Central memory CD4-positive, alpha-beta T cell (primary cell): ENCODE data around the gene RAB6B.

ENCODE experiments used
- DNase-seq: peaks from one replicate; pipeline ENCODE4 v3.0.0; 2022

Gene RAB6B

DNA sequence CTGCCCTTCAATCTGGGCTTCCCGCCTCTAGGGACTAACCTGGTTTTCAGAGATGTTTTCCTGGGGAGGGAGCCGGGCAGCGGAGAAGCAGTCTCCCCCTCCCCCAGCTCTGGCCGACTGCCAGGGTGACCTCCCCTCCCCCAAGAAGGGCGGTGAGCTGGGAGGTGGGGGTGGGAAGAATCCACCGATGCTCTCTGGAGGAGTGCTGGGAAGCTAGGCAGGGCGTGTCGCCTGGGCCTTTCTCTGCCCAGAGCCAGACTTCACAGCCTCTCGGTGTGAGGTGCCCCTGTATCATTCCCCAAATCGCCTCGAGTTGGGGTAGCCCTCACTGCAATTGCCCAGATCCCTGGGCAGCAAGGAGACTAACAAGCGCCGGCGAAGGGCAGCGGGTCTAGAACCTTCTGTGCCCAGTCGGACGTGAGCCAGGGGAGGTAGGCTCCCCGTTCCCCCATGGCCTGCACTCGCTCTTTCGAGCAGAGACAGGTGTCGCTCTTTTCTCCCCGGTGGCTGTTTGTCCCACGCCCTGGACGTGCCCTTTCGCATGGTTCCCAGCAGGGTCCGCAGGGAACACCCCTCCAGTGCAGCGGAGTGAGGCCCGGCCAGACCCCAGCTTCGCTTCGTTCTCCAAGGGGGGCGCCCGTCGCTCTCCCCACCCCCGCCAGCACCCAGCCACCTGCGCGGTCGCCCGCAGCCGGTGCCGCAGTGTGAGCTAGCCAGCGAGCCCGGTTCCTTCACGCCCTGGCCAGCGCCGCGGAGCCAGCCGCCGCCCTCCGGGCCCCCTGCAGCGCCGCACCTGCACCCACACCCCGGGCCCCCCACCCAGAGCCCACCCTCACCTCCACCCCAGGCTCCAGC lies 1.1 kb downstream of the RAB6B start:
- DNase-seq, result no peak

DNA sequence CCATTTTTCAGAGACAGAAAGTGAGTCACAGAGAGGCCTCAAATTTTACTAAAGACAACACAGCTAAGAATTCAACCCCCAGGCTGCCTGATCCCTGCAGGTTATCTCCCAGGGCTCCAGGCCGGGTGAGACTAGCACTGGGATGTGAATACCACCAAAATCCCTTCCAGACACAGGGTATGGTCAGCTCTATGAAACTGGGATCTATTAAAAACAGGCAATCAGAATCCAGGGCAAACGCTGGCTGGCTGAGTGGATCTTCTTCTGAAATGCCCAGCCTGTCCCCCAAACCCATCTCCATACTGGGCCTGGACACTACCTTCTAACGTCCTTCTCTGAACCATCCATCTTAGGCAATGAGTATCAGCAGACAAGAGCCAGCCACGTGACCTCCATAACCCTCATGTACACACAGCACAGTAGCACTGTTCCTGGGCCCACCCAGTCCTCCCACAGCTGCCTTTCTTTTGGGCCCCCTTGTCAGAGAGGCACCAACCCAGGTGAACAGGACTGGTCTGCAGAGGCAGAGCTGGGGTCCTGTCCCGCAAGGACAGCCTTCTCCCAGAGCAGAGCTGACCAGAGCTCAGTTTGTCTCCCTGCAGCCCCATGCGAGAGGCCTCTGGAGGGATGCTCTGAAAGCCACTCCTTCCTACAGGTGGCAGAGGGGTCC lies 1.9 kb downstream of the RAB6B start:
- no peak for DNase-seq

DNA sequence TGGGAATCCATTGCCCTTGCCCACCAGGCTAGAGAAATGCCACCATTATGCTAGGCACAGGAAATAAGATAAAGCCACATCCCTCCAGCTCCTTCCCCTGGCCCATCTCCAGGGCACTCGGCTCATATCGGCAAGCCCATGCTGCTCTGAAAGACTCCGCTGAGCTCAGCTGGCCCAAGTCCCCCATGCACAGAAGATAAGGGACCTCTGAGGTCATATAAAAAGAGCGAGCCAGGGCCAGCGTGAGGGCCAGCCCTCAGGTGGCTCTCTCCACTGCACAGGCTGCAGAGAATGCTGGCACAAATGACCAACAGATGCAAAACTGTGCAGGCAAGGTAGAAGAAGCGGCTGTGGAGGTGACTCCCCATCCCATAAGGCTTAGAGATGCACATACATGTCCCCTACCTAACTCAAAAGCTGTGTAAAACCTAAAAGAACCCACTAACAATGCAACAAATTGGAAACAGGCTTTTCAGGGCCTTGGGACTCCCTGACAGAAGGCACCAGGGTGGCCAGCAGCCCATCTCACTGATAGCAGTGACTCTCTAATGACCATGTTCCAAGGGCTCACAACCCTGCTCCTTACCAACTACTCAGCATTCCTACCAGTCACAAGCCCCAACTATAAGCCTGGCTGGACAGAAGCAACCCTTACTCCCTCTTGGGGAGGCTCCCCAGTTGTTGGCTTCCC lies 3.0 kb downstream of the RAB6B start:
- no peak for DNase-seq

DNA sequence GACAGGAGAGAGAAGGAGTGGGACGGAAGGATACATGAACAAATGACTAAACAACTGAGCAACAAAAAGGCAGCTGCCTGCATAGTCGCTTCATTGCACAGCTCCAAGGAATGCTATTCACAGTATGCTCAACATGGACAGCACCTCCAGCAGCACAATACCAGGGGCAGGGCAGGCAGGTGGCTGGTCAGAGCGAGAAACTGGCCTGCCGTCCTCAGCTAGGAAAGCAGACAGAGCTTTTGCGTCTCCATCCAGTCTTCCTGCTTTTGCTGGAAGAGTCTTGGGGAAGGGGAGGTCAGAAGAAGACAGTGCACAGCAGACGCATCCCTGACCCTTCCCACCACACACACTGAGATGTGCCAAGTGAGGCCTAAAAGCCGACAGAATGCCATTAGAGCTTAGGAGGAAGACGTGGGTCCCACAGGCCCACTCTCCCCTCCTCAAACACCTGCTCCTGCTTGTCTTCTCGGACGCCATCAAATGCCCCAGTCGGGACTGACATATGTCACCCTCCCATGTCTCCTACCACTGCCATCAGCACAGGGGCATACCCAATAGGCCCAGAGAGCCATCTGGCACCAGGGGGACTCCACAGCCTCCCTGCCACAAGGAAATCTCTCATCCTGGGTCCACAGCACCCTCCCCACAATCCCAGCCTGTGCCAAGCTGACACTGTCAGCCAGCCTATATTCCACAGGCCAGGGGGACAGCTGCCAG lies 3.9 kb downstream of the RAB6B start:
- DNase-seq, result no peak

DNA sequence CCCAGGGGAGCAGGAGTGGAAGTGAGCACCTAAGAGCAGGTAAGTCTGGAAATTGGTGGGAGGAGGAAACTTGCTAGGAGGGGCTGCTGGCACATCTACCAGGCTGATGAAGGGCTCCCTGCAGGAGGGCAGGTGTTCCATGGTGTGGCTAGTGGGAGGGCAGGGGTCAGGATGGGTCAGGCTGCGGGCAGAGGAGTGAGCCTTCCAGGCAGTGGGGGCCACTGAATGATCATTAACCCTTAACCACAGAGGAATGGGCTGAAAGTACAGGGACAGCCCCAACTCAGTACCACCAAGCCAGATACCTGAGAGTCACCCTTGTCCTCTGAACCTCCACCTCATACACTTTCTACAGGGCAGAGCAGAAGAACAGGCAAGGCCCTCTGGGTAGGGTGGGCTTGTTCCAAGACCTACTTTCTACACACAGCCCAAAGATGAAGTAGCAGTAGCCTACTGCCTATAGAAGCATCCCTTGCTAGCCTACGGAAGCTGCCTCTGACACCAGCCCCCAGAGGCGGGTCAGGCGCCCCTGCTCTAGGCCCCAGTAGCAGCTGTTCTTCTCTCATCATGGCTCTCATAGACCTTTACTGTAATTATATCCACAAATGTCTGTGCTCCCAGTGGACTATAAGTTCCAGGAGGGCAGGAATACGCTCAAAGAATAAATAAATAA lies 4.6 kb downstream of the RAB6B start:
- no peak for DNase-seq

DNA sequence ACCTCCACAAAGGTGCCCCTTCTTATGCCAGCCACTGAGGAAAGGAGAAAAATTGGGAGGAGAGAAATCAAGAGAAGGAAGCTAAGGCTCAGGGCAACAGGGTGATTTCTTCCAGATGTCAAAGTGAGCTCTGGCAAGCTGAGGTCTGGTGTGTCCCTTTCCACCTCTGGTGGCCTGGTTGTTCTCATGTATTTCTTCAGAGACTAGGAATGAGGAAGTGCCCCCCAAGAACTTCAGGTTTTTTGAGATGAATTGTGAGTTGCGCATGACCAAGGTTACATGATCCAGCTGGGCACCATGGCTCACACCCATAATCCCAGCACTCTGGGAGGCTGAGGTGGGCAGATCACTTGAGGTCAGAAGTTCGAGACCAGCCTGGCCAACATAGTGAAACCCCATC lies 5.6 kb downstream of the RAB6B start:
- no peak for DNase-seq

DNA sequence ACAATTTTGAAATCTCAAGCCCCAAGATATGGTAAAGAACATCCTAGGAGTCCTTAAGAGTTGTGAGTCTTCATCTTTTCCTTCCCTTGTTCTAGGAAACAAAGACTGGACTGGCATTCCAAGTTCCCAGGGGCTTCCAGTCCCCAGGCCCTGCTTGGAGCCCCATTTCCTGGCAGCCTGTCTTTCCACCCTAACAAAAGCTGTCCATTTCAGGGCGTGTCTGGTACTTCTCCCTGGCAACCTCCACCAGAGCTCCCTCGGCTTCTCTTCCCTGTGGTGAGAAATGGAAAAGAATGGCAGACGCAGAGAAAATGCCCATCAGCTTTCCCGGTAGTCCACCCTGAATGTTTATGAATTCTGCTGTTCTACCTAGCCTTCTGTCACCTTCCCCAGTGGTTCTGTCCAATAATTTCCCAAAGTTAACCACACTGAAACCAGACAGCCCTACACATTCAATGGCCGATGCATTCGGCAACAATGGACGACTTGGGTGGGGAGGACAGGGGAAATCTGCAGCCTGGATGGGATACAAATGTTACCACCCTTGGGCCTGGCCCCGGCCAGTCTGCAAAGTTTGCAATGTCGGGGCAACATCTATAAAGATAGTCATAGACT lies 6.8 kb downstream of the RAB6B start:
- no peak for DNase-seq

DNA sequence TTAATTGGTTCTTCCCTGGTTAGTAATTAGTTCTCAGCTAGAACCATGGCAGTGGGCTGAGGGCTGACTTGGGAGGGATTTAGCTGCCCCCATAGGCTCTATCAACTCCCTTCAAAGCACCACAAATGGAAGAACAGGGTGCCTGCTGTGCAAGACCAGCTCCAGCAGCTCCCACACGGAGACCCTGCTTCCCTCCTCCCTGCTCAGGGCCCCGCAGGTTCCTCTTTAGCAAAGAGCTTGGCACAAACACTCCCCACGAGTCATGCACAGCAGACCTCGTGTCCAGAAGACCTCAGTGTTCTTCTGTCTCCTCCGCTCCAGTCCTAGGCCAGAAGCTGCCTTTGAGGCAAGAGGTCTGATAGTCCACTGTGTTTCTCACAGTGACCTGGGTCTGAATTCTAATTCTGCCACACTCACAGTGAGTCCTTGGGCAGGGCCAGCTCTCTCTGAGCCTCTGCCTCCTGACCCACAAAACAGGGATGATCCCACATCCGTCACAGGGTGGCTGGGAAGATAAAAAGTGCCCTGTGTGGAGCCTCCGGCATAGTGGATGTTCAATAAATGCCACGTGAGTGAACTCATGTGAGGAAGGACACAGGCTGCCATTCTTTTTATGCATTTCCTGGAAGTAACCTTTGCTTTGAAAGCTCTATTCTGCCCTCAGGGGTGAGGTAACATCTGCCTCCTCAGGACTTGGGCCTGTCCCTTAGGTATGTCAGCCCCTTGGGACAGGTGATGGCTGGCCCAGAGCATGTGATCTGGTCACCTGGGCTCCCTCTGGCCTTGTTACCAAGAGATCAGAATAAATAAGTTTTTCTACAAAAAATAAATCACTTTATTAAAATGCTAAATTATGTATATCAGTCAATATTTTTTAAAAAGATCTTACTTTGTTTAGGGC lies 7.6 kb downstream of the RAB6B start:
- DNase-seq, result no peak

DNA sequence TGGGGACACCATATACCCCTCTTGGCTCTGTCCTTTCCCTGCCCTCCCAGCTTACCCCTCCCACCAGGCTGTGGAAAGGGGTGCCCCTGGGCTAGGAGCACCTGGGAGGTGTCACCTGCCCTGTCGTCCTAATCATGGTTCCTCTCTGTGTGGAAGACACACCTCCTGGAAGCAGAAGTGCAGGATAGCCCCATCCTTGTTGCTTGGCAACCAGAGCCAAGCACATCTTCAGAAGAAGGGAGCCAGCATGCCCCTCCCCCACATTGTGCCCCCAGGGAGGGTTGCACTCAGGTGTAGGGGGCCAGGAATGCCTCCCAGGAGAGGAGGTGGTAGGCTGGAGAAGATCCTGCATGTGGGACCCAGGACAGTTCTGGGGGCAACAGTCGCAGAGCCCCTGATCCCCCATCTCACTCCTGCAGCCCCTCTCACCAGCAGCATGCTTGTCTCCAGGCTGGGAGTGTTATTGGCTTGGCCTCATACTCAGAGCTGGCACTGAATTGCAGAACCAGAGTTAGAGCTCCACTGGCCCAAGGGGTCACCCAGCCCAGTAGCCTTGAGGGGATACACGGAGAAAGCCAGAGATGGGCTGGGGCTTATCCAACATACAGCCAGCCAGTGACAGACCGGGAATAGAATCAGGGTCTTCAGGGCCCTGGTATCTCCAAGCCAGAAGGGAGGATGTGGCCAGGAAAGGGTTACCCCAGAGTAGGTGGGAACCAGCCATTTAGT lies 8.4 kb downstream of the RAB6B start:
- DNase-seq, result no peak

DNA sequence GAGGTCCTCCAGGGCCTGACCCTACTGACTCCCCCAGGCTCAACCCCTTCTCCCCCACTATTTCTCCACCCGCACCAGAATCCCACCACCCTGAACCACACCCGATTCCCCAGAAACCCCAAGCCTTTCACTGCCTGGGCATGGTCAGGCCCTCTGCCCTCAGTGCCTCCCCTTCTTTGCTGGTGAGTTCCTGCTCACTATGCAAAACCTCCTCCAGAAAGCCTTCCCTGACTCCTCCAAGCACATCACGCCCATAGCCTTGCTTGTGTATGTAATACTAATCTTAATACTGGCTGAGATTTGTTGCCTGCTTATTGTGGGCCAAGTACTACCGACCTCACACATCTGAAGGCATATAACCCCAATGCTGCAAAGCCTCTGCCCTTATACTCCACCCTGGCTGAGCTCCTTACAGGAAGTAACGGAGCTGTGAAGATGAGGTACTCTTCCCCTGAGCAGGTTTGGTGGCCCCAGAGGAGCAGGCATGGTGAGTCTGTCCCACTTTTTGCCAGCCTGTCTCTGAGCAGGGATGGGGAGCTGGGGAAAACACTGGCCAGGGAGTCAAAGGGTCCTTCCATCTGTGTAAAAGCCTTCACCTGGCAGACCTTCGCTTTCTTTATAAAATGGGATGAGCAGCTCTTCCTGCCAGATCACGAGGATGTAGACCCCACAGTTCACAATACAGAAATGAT lies 9.5 kb downstream of the RAB6B start:
- no peak for DNase-seq

DNA sequence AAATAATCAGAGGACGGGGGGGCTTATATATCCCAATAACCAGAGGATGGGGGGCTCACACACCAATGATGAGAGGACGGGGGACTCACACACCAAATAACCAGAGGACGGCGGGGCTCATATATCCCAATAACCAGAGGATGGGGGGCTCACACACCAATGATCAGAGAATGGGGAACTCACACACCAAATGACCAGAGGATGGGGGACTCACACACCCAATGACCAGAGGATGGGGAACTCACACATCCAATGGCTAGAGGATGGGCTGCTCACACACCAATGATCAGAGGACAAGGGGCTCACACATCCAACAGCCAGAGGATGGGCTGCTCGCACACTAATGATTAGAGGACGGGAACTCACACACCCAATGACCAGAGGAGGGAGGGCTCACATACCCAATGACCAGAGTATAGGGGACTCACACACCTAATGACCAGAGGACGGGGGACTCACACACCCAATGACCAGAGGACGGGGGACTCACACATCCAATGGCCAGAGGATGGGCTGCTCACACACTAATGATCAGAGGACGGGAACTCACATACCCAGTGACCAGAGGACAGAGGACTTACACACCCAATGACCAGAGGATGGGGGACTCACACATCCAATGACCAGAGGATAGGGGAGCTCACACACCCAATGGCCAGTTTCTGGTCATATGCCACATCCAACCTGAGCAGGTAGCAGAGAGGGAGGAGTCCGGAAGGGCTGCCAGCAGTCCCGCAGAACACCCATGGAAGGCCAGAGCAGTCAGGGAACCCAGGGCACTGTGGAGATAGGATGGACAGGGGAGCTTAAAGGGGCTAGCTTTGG lies 10.6 kb downstream of the RAB6B start:
- no peak for DNase-seq

DNA sequence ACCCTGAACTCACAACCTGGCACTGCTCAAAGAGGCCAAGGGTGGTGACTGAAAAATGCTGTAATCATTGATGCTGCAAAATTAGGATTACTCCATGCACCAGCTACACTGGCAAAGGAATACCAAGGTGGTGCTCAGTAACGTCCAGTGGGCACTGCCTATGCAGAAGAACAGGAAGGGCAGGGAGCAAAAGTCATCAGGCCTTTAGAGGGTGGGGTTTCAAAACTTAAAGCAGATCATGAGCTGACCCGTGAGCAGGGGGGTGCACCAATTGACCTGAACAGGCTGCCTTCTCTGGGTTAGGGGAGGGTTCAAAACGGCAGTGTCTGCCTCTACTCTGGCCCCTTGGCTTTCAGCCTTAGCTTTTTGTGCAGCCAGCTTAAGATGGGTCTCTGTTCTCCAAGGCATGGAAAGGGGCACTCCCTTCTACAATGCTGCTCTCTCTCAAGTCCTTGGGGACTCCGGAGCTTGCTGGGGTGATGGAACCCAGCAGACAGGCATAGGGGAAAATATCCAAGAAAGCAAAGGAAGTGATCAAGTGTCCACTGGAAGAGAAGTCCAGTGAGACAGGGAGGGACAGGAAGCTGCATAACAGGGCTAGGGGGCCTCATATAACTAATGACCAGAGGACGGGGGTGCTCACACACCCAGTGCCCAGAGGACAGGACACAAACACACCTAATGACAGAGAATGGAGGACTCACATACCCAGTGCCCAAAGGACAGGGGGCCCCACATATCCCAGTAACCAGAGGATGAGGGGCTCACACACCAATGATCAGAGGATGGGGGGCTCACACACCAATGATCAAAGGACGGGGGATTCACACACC lies 11.4 kb downstream of the RAB6B start:
- DNase-seq, result no peak

DNA sequence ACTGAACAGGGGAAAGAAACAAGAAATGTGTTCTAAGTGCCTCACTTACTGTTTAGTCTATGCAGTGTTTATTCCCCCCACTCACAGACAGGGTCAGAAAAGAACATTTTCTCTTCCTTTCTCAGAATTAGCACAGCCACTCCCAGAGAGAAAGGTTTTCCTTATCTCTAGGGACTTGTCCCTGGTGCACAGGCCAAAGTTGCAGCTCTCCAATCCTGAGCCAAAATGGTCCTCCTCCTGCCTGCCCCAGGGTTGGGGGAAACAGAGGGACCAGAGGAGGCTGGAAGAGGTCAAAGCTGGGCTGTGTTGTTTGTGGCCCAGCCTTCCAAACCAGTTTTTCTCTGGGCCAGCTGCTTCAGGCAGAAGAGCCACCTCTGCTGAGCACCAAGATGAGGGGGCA lies 12.0 kb downstream of the RAB6B start:
- DNase-seq, result no peak

DNA sequence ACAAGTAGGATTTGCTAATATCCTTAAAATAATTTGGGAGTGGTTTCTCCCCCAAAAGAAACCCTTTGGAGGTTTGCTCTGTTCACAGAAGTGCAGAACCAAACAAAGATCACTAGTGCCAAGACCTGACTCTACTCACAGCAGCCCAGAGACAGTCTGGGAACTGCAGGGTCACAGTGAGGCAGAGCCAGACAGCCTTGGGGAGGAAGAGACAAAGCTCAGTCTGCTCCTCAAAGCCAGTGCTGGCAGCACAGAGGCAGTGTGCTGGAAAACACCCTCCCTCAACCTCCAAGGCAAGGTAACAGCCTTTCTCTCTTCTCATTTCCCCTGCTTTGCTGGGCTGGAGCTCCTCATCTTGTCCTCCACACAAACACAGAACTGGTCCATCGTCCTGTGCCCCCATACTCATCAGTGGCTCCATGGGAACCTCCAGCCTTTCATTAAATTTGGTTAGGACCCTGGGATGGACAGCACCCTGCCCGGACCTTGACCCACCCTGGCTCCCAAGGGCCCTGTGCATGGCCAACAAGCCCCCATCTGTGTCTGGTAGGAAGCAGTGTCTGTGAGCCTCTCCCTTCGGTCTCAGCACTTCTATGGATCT lies 12.6 kb downstream of the RAB6B start:
- no peak for DNase-seq

DNA sequence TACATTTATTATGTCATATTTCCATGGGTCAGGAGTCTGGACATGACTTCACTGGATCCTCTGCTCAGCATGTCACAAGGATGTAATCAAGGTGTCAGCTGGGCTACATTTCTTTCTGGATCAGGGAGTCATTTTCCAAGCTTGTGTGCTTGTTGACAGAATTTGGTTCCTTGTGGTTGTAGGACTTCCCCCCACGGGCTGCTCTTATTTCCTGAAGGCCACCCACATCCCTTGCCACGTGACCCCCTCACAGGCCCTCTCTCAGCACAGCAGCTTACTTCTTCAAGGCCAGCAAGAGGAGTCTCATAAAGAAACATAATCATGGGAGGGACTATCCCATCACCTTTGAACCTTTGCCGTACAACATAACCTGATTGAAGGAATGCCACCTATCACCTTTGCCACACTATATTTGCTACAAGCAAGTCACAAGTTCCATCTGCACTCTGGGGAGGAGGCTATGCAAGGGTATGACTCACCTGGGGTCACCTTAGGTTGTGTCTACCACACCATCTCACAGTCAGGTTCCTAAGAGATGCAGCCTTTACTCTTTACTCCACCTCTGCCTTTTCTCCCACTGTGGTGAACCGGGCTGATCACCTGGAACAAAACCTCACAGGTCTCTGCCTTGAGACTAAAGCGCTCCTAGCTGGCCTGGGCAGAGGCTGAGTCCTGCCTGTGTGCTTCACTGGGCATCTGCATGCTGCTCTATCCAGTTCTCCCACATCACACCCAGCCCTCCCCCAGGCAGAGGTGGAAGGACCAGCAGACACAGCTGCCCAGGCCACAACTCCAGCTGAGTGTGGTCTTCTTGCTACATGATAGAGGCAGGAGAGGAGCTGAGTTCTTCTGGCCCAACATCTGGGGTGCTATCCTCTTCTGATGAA lies 13.5 kb downstream of the RAB6B start:
- DNase-seq, result peak; percentile 17

DNA sequence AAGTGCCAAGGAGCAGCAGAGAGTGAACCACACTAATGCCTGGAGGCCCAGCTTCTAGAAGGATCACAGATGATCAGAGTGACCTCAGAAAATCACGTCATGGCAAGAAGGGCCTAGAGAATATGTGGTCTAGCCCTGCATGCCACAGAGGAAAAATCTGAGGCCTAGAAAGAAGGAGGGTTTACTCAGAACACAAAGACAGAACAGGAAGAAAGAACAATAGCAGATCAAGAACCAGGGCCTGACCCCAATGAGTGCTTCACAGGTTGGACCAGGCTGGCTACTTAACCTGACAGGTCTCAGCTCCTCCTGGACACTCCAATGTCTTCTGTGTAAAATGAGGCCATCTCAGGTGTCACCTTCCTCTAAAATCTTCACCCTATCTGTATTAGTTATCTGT lies 14.2 kb downstream of the RAB6B start:
- DNase-seq, result no peak
